GM18526 (cell line): ENCODE data around the gene MYL3.

ENCODE experiments used
- POLR2A ChIP-seq: IDR thresholded peaks from 3 replicates; pipeline ENCODE4 v1.6.1; 2011; ENCODE audit not compliant: insufficient read length; ENCODE audit errors: extremely low read depth

The MYL3 gene

GRCh38 chr3:46902188-46902631 is 39.0 kb upstream of the MYL3 start:
- TF ChIP-seq POLR2A, result no peak

- TF ChIP-seq POLR2A, result no peak
Observed at GRCh38 chr3:46901591-46902187, 38.4 kb upstream of the MYL3 start.

GRCh38 chr3:46901061-46901460 is 37.8 kb upstream of the MYL3 start:
- no peak for TF ChIP-seq POLR2A

GRCh38 chr3:46900356-46900755 is 37.1 kb upstream of the MYL3 start:
- no peak for TF ChIP-seq POLR2A

- no peak for TF ChIP-seq POLR2A
Observed at GRCh38 chr3:46900007-46900292, 36.7 kb upstream of the MYL3 start.

GRCh38 chr3:46899151-46900006 is 36.1 kb upstream of the MYL3 start:
- TF ChIP-seq POLR2A, result no peak

- no peak for TF ChIP-seq POLR2A
Observed at GRCh38 chr3:46898321-46899150, 35.3 kb upstream of the MYL3 start.

- TF ChIP-seq POLR2A, result no peak
Observed at GRCh38 chr3:46897829-46898320, 34.6 kb upstream of the MYL3 start.

- no peak for TF ChIP-seq POLR2A
Observed at GRCh38 chr3:46897031-46897430, 33.8 kb upstream of the MYL3 start.

- TF ChIP-seq POLR2A, result no peak
Observed at GRCh38 chr3:46896386-46896785, 33.1 kb upstream of the MYL3 start.

- no peak for TF ChIP-seq POLR2A
Observed at GRCh38 chr3:46895761-46896160, 32.5 kb upstream of the MYL3 start.

GRCh38 chr3:46895204-46895660 is 32.0 kb upstream of the MYL3 start:
- no peak for TF ChIP-seq POLR2A

GRCh38 chr3:46894256-46894655 is 31.0 kb upstream of the MYL3 start:
- no peak for TF ChIP-seq POLR2A

- TF ChIP-seq POLR2A, result no peak
Observed at GRCh38 chr3:46893763-46894162, 30.5 kb upstream of the MYL3 start.

GRCh38 chr3:46893146-46893748 is 30.0 kb upstream of the MYL3 start:
- TF ChIP-seq POLR2A, result no peak
